ENCODE results near the gene C19orf81.

The C19orf81 gene

GRCh38 chr19:50628146-50628545, 21.1 kb upstream of the C19orf81 start:
- H3K4me3 ChIP-seq (ENCODE audit: low read length) = no peak overlapping the region
- no peak for DNase-seq (ENCODE audit: low read depth, low spot score)

GRCh38 chr19:50628551-50628950, 20.7 kb upstream of the C19orf81 start:
- no peak overlapping the region for H3K4me3 ChIP-seq (ENCODE audit: low read length)
- no peak for DNase-seq (ENCODE audit: low read depth, low spot score)

- H3K4me3 ChIP-seq (ENCODE audit: low read length) = no peak overlapping the region
Observed at GRCh38 chr19:50629194-50629593, 20.1 kb upstream of the C19orf81 start.

GRCh38 chr19:50629801-50630200, 19.4 kb upstream of the C19orf81 start:
- no peak for DNase-seq (ENCODE audit: low read depth, low spot score)
- no peak overlapping the region for H3K4me3 ChIP-seq (ENCODE audit: low read length)

More at GRCh38 chr19:50629194-50629593, 20.1 kb upstream of the C19orf81 start:
- DNase-seq (ENCODE audit: low read depth, low spot score) = no peak

GRCh38 chr19:50632151-50632835, 17.0 kb upstream of the C19orf81 start:
- no peak overlapping the region for H3K4me3 ChIP-seq (ENCODE audit: low read length)
- no peak for DNase-seq (ENCODE audit: low read depth, low spot score)

GRCh38 chr19:50633359-50633758, 15.9 kb upstream of the C19orf81 start:
- no peak for DNase-seq (ENCODE audit: low read depth, low spot score)
- no peak overlapping the region for H3K4me3 ChIP-seq (ENCODE audit: low read length)

- no peak for DNase-seq (ENCODE audit: low read depth, low spot score)
- H3K4me3 ChIP-seq (ENCODE audit: low read length) = no peak overlapping the region
Observed at GRCh38 chr19:50633973-50634372, 15.3 kb upstream of the C19orf81 start.

- H3K4me3 ChIP-seq (ENCODE audit: low read length) = no peak overlapping the region
- DNase-seq (ENCODE audit: low read depth, low spot score) = no peak
Observed at GRCh38 chr19:50636317-50637085, 12.7 kb upstream of the C19orf81 start.

- H3K4me3 ChIP-seq (ENCODE audit: low read length) = no peak overlapping the region
- DNase-seq (ENCODE audit: low read depth, low spot score) = no peak
Observed at GRCh38 chr19:50638600-50638999, 10.6 kb upstream of the C19orf81 start.

- peak; percentile 42 for DNase-seq (ENCODE audit: low read depth, low spot score)
- H3K4me3 ChIP-seq (ENCODE audit: low read length) = peak within 1 kb of the TSS; percentile 68
Observed at GRCh38 chr19:50639121-50640112, 9.8 kb upstream of the C19orf81 start, which contains the start of gene SYT3. Gene SYT3, minus strand, starts transcription at chr19:50639881. Its CDS starts 2,470 bp downstream, at chr19:50637411.

GRCh38 chr19:50640368-50640767, 8.9 kb upstream of the C19orf81 start:
- H3K4me3 ChIP-seq (ENCODE audit: low read length) = peak overlapping the region; percentile 68
- DNase-seq (ENCODE audit: low read depth, low spot score) = no peak

- DNase-seq (ENCODE audit: low read depth, low spot score) = no peak
Observed at GRCh38 chr19:50644315-50644915, 4.8 kb upstream of the C19orf81 start.

GRCh38 chr19:50645107-50645506, 4.1 kb upstream of the C19orf81 start:
- no peak for DNase-seq (ENCODE audit: low read depth, low spot score)
- no peak overlapping the region for H3K4me3 ChIP-seq (ENCODE audit: low read length)

More at GRCh38 chr19:50644315-50644915, 4.8 kb upstream of the C19orf81 start:
- no peak overlapping the region for H3K4me3 ChIP-seq (ENCODE audit: low read length)

GRCh38 chr19:50646074-50646807, 3.0 kb upstream of the C19orf81 start:
- H3K4me3 ChIP-seq (ENCODE audit: low read length) = no peak overlapping the region
- DNase-seq (ENCODE audit: low read depth, low spot score) = no peak

GRCh38 chr19:50647879-50648615, 1.2 kb upstream of the C19orf81 start:
- no peak for DNase-seq (ENCODE audit: low read depth, low spot score)
- H3K4me3 ChIP-seq (ENCODE audit: low read length) = no peak overlapping the region

- DNase-seq (ENCODE audit: low read depth, low spot score) = no peak
Observed at GRCh38 chr19:50648659-50649058, 586 bp upstream of the C19orf81 start.

GRCh38 chr19:50651174-50651573, 1.9 kb downstream of the C19orf81 start:
- H3K4me3 ChIP-seq (ENCODE audit: low read length) = no peak overlapping the region
- DNase-seq (ENCODE audit: low read depth, low spot score) = no peak

More at GRCh38 chr19:50648659-50649058, 586 bp upstream of the C19orf81 start:
- H3K4me3 ChIP-seq (ENCODE audit: low read length) = no peak overlapping the region

GRCh38 chr19:50652722-50653121, 3.5 kb downstream of the C19orf81 start:
- H3K4me3 ChIP-seq (ENCODE audit: low read length) = no peak overlapping the region
- no peak for DNase-seq (ENCODE audit: low read depth, low spot score)
